Kidney glomerular epithelial cell (primary cell): ENCODE results near the gene OR4D1.
A peak's percentile ranks its signal among the peaks of the same experiment; 100 is the strongest.

ENCODE experiments used
- DNase-seq: peaks from one replicate; lab custom pipeline; 2025; lab: John Stamatoyannopoulos, UW

Gene OR4D1

DNA sequence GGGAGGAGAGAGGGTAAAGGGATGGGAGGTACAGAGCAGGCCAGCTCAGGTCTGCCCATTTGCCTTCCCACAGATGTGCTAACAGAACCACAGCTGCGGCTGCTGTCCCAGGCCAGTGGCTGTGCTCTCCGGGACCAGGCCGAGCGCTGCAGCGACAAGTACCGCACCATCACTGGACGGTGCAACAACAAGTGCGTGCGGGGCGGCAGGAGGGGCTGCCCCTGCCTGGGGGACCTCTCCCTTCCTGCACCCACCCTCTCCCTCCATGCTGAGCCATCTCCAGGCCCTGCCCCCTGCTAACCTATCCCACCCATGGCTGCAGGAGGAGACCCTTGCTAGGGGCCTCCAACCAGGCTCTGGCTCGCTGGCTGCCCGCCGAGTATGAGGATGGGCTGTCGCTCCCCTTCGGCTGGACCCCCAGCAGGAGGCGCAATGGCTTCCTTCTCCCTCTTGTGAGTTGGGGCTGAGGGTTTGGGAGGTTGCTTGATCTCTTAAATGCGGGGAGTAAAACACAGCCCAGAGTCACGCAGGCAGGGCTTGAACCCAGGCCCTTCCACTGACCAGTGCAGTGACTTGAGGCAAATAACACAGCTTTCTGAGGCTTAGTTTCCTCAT, 45.6 kb downstream of the OR4D1 start:
- no peak for DNase-seq

DNA sequence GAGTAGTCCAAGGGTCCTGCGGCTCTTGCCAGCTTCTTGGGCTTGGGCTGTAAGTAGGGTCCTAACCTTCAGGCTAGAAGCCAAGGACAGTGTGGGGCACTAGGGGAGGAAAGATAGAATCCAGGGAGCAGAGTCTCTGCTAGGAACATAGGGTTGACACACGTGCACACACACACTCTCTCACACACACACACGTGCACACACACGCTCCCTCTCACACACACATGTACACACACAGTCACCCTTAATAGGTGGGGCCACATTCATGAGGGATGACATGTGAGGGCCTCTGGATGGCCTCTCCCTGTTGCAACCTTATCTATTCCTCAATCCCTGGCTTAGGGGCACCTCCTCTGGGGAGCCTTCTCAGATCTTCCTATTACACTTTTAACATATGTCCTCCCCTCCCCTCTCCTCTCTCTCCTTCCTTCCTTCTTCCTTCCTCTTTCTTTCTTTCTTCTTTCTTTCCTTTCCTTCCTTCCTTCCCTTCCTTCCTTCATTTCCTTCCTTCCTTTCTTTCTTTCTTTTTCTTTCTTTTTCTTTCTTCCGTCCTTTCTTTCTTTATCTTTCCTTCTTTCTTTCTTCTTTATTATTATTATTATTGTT, 47.4 kb downstream of the OR4D1 start:
- DNase-seq, result no peak

DNA sequence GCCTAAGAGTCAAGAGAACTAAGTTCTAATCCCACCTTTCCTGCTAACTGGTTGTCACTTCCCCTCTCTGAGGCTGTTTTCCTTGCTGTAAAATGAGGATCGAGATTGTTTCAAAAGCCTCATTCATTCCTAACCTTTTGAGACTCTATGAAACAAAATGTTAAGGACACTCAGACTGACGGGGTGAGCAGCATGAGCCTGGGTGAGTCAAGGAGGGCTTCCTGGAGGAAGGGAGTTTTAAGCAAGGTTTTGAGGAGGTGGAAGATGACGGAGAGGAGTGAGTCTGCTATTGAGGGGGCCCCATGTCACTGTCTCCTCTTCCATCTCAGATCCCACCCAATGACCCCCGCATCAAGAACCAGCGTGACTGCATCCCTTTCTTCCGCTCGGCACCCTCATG, 48.4 kb downstream of the OR4D1 start:
- DNase-seq, result no peak

DNA sequence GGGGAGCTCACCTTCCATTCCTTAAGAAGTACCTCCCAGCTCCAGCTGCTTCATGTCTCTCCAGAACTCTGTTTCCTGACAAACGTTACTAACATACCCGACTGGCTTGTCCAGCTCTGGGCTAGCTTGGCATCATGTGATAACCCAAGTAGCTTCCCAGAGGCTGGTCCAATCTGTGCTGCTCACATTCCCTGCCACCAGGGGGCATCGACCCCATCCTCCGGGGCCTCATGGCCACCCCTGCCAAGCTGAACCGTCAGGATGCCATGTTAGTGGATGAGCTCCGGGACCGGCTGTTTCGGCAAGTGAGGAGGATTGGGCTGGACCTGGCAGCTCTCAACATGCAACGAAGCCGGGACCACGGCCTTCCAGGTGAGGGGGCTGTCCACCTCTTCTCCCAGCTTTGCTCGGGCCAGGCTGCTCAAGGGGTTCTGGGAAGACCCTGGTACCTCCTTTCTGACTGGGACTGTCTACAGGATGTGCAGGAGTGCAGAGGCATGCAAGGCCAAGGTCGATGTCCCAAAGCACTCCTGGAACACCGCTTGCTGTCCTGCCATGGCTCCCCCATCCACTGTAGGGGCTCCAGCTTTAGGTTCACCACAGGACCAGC, 51.9 kb downstream of the OR4D1 start:
- DNase-seq, result peak; percentile 30

DNA sequence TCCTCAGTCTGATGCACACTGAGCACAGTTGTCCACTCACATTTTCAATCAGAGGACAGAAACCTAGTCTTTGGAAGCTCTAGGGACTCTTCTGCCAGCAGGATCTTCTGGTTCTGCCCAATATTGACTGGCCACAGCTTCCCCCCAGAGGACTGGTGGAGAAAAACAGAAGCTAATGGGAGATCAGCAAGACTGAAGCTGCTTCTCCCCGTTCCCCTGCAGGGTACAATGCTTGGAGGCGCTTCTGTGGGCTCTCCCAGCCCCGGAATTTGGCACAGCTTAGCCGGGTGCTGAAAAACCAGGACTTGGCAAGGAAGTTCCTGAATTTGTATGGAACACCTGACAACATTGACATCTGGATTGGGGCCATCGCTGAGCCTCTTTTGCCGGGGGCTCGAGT, 54.7 kb downstream of the OR4D1 start:
- no peak for DNase-seq

DNA sequence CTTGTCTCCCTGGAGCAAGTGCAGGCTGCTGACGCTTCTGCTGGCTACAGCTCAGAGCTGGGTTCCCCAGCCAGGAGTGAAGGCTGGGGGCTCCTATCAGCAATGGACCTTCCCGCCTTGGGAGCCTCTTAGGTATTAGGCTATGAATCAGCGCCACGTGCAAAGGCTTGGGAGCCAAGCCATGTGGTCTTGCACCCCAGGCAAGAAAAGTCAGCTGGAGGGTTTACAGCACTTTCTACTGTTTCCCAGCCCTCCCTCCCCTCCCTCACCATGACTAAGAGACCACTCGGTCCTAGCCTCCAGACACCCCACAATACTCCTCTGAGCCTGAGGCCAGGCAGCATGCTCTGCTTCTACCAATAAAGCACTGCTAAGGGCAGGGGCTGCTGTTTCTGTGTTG, 56.6 kb downstream of the OR4D1 start:
- no peak for DNase-seq

DNA sequence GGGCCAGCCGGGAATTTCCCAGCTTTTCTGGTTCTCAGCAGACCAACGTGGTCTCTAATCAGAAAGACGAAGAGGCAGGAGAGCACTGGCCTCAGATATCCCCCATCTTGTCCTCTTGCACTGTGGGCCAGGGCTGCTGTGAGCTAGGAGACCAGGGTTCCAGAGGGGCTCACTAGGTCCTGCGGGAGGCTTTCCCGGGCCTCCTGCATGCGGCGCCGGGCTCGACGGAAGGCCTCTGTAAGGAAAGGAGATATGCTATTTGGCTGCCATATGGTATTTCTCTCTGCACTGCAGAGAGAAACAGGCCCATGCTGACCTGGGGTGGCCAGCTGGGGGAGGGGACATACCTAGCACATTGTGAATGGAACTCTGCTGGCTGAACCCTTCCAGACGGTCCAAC, 57.8 kb downstream of the OR4D1 start:
- no peak for DNase-seq

DNA sequence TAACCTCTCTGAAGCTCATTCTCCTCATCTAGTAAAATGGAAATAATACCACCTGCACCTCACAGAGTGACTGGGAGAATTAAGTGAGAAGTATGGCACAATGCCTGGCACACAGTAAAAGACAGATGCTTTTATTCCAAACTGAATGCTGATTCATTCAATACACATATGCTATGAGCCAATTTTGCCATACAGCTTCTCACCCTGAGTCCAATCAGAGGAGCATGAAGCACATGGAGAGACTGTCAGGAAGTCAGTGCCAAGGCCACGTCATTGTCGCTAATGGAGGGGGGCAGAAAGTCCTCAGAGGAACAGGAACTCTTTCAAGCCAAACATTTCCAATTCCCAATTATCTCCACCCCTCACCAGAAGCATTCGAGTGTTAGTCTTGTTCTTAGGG, 59.3 kb downstream of the OR4D1 start:
- no peak for DNase-seq

DNA sequence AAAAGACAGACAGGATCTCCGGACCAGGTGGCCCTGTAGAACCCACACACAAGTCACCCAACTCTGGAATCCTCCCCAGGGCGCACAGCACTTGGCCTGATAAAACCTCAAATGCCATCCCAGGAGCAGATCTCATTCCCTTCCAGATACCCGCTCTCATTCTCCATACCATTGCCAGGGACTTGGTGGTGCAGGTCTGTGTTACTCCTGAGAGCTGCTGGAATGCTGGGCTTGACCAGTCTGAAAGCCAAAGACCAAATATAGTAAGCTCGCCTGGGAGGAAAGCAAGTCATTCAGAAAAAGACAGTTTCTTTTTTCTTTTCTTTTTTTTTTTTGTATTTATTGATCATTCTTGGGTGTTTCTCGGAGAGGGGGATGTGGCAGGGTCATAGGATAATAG, 60.2 kb downstream of the OR4D1 start:
- no peak for DNase-seq
